GM18505 (cell line): Measurements from ENCODE around the gene PDE3B.
"Not testable (repeated sequence)": the region's sequence is repeated elsewhere in the genome, so short reads cannot be mapped to it uniquely, and the experiment has no call there.

Source experiments
- ATAC-seq: cut with Tn5 transposase; IDR thresholded peaks from one replicate; pipeline ENCODE4 v1.9.1; 2021; ENCODE audit not compliant: unreplicated experiment
- POLR2A ChIP-seq: IDR thresholded peaks from 4 replicates; pipeline ENCODE4 v1.6.1; 2011; ENCODE audit warnings: borderline replicate concordance; ENCODE audit not compliant: insufficient read depth, insufficient read length; ENCODE audit errors: extremely low read depth

Gene PDE3B

GRCh38 chr11:14789879-14790484 is 146.4 kb downstream of the PDE3B start:
- no peak for ATAC-seq
- no peak for TF ChIP-seq POLR2A

- ATAC-seq: no peak
- no peak for TF ChIP-seq POLR2A
Observed at GRCh38 chr11:14793546-14793945, 149.9 kb downstream of the PDE3B start.

GRCh38 chr11:14796028-14796427 is 152.4 kb downstream of the PDE3B start:
- ATAC-seq: not testable (repeated sequence)

GRCh38 chr11:14803846-14804245 is 160.2 kb downstream of the PDE3B start:
- no peak for TF ChIP-seq POLR2A

GRCh38 chr11:14809466-14809865 is 165.9 kb downstream of the PDE3B start:
- no peak for TF ChIP-seq POLR2A
- no peak for ATAC-seq

More at GRCh38 chr11:14803846-14804245, 160.2 kb downstream of the PDE3B start:
- no peak for ATAC-seq

- no peak for TF ChIP-seq POLR2A
- ATAC-seq: no peak
Observed at GRCh38 chr11:14812757-14813156, 169.2 kb downstream of the PDE3B start.

- no peak for ATAC-seq
- no peak for TF ChIP-seq POLR2A
Observed at GRCh38 chr11:14813516-14813915, 169.9 kb downstream of the PDE3B start.

GRCh38 chr11:14818779-14819178 is 175.2 kb downstream of the PDE3B start:
- TF ChIP-seq POLR2A: no peak
- ATAC-seq: no peak

- no peak for TF ChIP-seq POLR2A
- no peak for ATAC-seq
Observed at GRCh38 chr11:14819596-14819995, 176.0 kb downstream of the PDE3B start.

GRCh38 chr11:14821031-14821430 is 177.4 kb downstream of the PDE3B start:
- no peak for ATAC-seq
- TF ChIP-seq POLR2A: no peak

- no peak for TF ChIP-seq POLR2A
- ATAC-seq: no peak
Observed at GRCh38 chr11:14826600-14826999, 183.0 kb downstream of the PDE3B start.

GRCh38 chr11:14835496-14836492 is 192.2 kb downstream of the PDE3B start:
- ATAC-seq: no peak
- TF ChIP-seq POLR2A: no peak

- no peak for ATAC-seq
- TF ChIP-seq POLR2A: no peak
Observed at GRCh38 chr11:14842002-14842401, 198.4 kb downstream of the PDE3B start.
